K562 (cell line): ENCODE results near the gene KANK4. TPM values are rescaled to one million over a fixed set of nuclear protein-coding genes. Genes with fewer than 3 reads are reported as not detected.

Source experiments
- ATAC-seq: fragments of 200-7000 bp; cut with Tn5 transposase; 3 replicates; pipeline ENCODE4 v1.9.1; 2020; ENCODE audit warnings: moderate library complexity
- BruUV-seq: library from RNA; stranded (reverse); fragments of 400-500 nt; replicated peaks from 2 replicates; lab custom pipeline; 2021; lab: Mats Ljungman, UMichigan
- CTCF ChIA-PET: fragments of 300-600 bp; formaldehyde crosslinking; extraction: SDS; loops from one replicate; lab custom pipeline; 2021; ENCODE audit warnings: low intra/inter-chr PET ratio; lab: Yijun Ruan, JAX
- POLR2A ChIA-PET: fragments of 300-600, 350-650 bp; sonication (Branson Sonifier 250); formaldehyde crosslinking; extraction: SDS; loops from one replicate; lab custom pipeline; 2021; ENCODE audit warnings: antibody characterized with exemption, inconsistent platforms; lab: Yijun Ruan, JAX
- DNase-seq, 4 experiments: peaks; one replicate each; pipeline versions ENCODE4 v3.0.0 to v3.0.0-alpha.2; 2011 to 2018; ENCODE audit warnings: low spot score in 3 of 4, mixed read lengths in 3 of 4; ENCODE audit errors: extremely low read depth in 1 of 4
- FAIRE-seq: peaks from 2 replicates; lab custom pipeline; 2011; peaks lifted over from hg19 to GRCh38; lab: Jason Lieb, UNC
- H2AFZ ChIP-seq: 2 replicates; pipeline ENCODE4 v1.6.0; 2011; ENCODE audit warnings: low read depth, low read length, control low read depth, inconsistent platforms
- H3K27ac ChIP-seq: fragments of 200-600 bp; 3 replicates; pipeline ENCODE4 v1.8.0; 2011; ENCODE audit warnings: low read depth, mild to moderate bottlenecking, control low read depth, inconsistent platforms, low read length, moderate library complexity, mixed read lengths; ENCODE audit errors: extremely low read depth
- H3K27me3 ChIP-seq, 2 experiments: fragments of 300-600 bp in 1 of 2; 2 replicates in 1 of 2; 3 replicates in 1 of 2; pipeline versions ENCODE4 v1.6.0 to v1.8.0; 2011; ENCODE audit warnings: inconsistent platforms in 2 of 2, low read length in 2 of 2, mild to moderate bottlenecking in 1 of 2, mixed read lengths in 1 of 2, moderate library complexity in 1 of 2; ENCODE audit not compliant: control insufficient read depth in 2 of 2, insufficient read depth in 2 of 2
- H3K36me3 ChIP-seq: fragments of 300-600 bp; 3 replicates; pipeline ENCODE4 v1.8.0; 2011; ENCODE audit warnings: mild to moderate bottlenecking, low read length, inconsistent platforms; ENCODE audit not compliant: control insufficient read depth, insufficient read depth
- H3K4me1 ChIP-seq, 2 experiments: fragments of 200-600 bp in 1 of 2; replicated peaks in 1 of 2; 2 replicates in 1 of 2; 3 replicates in 1 of 2; pipeline versions ENCODE4 v1.5.1 to v1.8.0; 2011; ENCODE audit warnings: inconsistent platforms in 2 of 2, low read length in 2 of 2, mild to moderate bottlenecking in 1 of 2, mixed read lengths in 1 of 2, moderate library complexity in 1 of 2; ENCODE audit not compliant: control insufficient read depth in 2 of 2, insufficient read depth in 2 of 2
- H3K4me2 ChIP-seq: 2 replicates; pipeline ENCODE4 v1.6.1; 2011; ENCODE audit warnings: low read length, control low read depth, inconsistent platforms, mixed read lengths; ENCODE audit not compliant: insufficient read depth
- H3K4me3 ChIP-seq: fragments of 200-600 bp; sonication (generic), shearing (Covaris generic); 2 replicates; pipeline ENCODE4 v1.5.1; 2016; ENCODE audit warnings: control low read depth, inconsistent platforms
- H3K79me2 ChIP-seq: fragments of 200-600 bp; 3 replicates; pipeline ENCODE4 v1.8.0; 2011; ENCODE audit warnings: low read length, inconsistent platforms; ENCODE audit not compliant: control insufficient read depth, insufficient read depth
- H3K9ac ChIP-seq, 2 experiments: 2 replicates each; pipeline versions ENCODE4 v1.6.0 to v1.6.1; 2011; ENCODE audit warnings: low read depth in 2 of 2, low read length in 2 of 2, control low read depth in 1 of 2, inconsistent platforms in 1 of 2, mild to moderate bottlenecking in 1 of 2, mixed read lengths in 1 of 2; ENCODE audit not compliant: insufficient read depth in 1 of 2
- H3K9me1 ChIP-seq: one replicate; pipeline ENCODE4 v1.6.0; 2011; ENCODE audit warnings: inconsistent platforms, mild to moderate bottlenecking, low read length, moderate library complexity; ENCODE audit not compliant: control insufficient read depth, insufficient read depth
- H3K9me3 ChIP-seq: replicated peaks from 2 replicates; pipeline ENCODE4 v1.5.1; 2011; ENCODE audit warnings: low read depth, low read length, inconsistent platforms; ENCODE audit not compliant: control insufficient read depth, insufficient read depth
- H4K20me1 ChIP-seq: replicated peaks from 2 replicates; pipeline ENCODE4 v1.6.1; 2011; ENCODE audit warnings: low read length, inconsistent platforms, mixed read lengths; ENCODE audit not compliant: control insufficient read depth, insufficient read depth
- CBX8 ChIP-seq: fragments of 200-600 bp; sonication (generic); IDR thresholded peaks from 2 replicates; pipeline ENCODE4 v1.6.1; 2012; ENCODE audit warnings: borderline replicate concordance, mixed run types, low read depth, mild to moderate bottlenecking, moderate library complexity, mixed read lengths, low read length, control low read depth, inconsistent platforms; ENCODE audit not compliant: poor library complexity, severe bottlenecking; ENCODE audit errors: extremely low read depth
- HDAC8 ChIP-seq: fragments of 450-650 bp; IDR thresholded peaks from 2 replicates; pipeline ENCODE4 v1.6.1; 2016; ENCODE audit warnings: mild to moderate bottlenecking, missing genetic modification characterization, moderate library complexity, missing compliant biosample characterization
- NCOA2 ChIP-seq, 2 experiments: fragments of 450-650 bp; IDR thresholded peaks; 2 replicates each; pipeline ENCODE4 v1.6.1; 2018; ENCODE audit warnings: mild to moderate bottlenecking in 2 of 2, moderate library complexity in 1 of 2; ENCODE audit not compliant: partially characterized antibody in 2 of 2
- WGBS: fragments of 100-300 bp; shearing (Covaris generic); methylation state at CpG from one replicate; pipeline ENCODE4 v1.1.6; 2016; ENCODE audit warnings: low coverage, mixed read lengths; ENCODE audit not compliant: insufficient coverage; ENCODE audit errors: missing lambda C conversion rate; 5-methylcytosine and 5-hydroxymethylcytosine counted together
- in situ Hi-C: fragments of 300-500 bp; cut with MboI; formaldehyde crosslinking; loops from 4 replicates; pipeline ENCODE4 v1.15.0; 2018; ENCODE audit warnings: inconsistent platforms, mixed read lengths
- intact Hi-C: fragments of 100-400 bp; cut with micrococcal nuclease; formaldehyde crosslinking; loops from 2 replicates; pipeline ENCODE4 v1.14.2; 2022
- polyA plus RNA-seq, 8 experiments: library from polyadenylated mRNA; depleted of rRNA in 4 of 8; stranded (reverse) in 5 of 8; unstranded in 3 of 8; fragments of >200 nt; fragmentation: Nextera tagmentation in 2 of 8; fragmentation: Illumina TruSeq in 1 of 8; extraction: Ambion mirVana in 2 of 8; extraction: Trizol in 1 of 8; gene quantifications; 2 replicates each; pipeline versions ENCODE4 v1.2.1 to v1.2.3, GENCODE V29; 2011 to 2014; ENCODE audit warnings: inconsistent platforms in 1 of 8, missing spikeins in 1 of 8
- total RNA-seq, 7 experiments: library from RNA; depleted of rRNA in 6 of 7; stranded (reverse); fragments of >200 nt in 6 of 7; fragmentation: Illumina TruSeq in 2 of 7; extraction: Trizol in 2 of 7; gene quantifications; 2 replicates each; pipeline versions ENCODE4 v1.2.1 to v1.2.3, GENCODE V29; 2011 to 2021; ENCODE audit warnings: low replicate concordance in 1 of 7
- TF ChIP-seq, protein P1 (sequence below): sonication (generic); formaldehyde crosslinking; IDR thresholded peaks from 2 replicates; pipeline ENCODE4 v1.8.0; 2023; ENCODE audit warnings: mild to moderate bottlenecking, missing genetic modification reagents

Gene KANK4
- total and polyA plus RNA-seq, 9 of the 15 experiments (the other 6 are each of a cell fraction or from before 2014, with no cell fraction given): not detected

DNA sequence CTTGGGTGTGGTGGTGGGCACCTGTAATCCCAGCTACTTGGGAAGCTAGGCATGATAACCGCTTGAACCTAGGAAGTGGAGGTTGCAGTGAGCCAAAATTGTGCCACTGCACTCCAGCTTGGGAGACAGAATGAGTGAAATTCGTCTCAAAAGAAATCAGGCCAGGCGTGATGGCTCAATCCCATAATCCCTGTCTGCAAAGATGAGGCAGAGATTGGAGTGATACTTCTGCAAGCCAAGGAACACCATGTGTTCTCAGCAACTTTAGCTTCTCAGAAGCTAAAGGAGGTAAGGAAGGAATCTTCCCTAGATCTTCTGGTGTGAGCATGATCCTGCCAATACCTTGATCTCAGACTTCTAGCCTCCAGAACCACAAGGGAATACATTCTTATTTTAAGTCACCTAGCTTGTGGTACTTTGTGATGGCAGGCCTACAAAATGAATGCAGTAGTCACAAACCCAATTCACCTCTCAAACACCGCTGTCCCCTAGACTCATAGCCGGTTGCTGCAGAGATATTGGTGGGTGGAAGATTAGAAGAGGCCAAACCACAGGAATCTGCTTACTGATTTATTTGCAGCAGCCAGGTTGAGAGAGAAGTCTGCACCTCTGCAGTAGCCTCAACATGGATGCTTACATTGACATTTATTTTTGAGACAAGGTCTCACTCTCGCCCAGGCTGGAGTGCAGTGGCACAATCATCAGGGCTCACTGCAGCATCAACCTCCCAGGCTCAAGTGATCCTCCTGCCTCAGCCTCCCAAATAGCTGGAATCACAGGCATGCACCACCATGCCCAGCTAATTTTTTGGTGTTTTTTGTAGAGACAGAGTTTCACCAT, 105.9 kb downstream of the KANK4 start:
- intact Hi-C loops (no loop called here), in situ Hi-C loops (no loop called here)
- no peak overlapping the region for H3K4me3 ChIP-seq
- no peak overlapping the region for H3K9ac ChIP-seq
- 1% methylated on average over 6 of the region's 6 CpGs for WGBS
- ChIA-PET POLR2A (no interaction called here), CTCF (no interaction called here)
- no peaks in the 10 kb centered on the region for H3K9me3 ChIP-seq
- ATAC-seq (no peak), DNase-seq (no peak), FAIRE-seq (no peak)
- H3K4me2 ChIP-seq: no peak overlapping the region
- no peak overlapping the region for H3K27ac ChIP-seq
- no peaks in the 10 kb centered on the region for H4K20me1 ChIP-seq
- no peaks in the 10 kb centered on the region for H3K9me1 ChIP-seq
- no TSS peak for BruUV-seq
- H3K36me3 ChIP-seq: no peaks in the 10 kb centered on the region
- H3K27me3 ChIP-seq: no peaks in the 10 kb centered on the region; a peak in 1 of 5 replicates
- H3K79me2 ChIP-seq: no peaks in the 10 kb centered on the region
- TF ChIP-seq HDAC8 (tag): no peak
- TF ChIP-seq NCOA2 (IDR thresholded peaks at IDR 0.05; ENCODE audit: partially characterized antibody in 2 of 2): no peak
- TF ChIP-seq, protein P1, sequence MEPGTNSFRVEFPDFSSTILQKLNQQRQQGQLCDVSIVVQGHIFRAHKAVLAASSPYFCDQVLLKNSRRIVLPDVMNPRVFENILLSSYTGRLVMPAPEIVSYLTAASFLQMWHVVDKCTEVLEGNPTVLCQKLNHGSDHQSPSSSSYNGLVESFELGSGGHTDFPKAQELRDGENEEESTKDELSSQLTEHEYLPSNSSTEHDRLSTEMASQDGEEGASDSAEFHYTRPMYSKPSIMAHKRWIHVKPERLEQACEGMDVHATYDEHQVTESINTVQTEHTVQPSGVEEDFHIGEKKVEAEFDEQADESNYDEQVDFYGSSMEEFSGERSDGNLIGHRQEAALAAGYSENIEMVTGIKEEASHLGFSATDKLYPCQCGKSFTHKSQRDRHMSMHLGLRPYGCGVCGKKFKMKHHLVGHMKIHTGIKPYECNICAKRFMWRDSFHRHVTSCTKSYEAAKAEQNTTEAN: no peak
- TF ChIP-seq CBX8: no peak
- no peak overlapping the region for H2AFZ ChIP-seq
- H3K4me1 ChIP-seq: no peaks in the 10 kb centered on the region
